ENCODE measurements around the gene ARHGEF19.
"Not testable (repeated sequence)": the region's sequence is repeated elsewhere in the genome, so short reads cannot be mapped to it uniquely, and the experiment has no call there.

The ARHGEF19 gene

GRCh38 chr1:16202281-16203210 lies 9.9 kb downstream of the ARHGEF19 start:
- DNase-seq, result no peak

GRCh38 chr1:16199700-16200099 lies 12.8 kb downstream of the ARHGEF19 start:
- DNase-seq, result no peak

GRCh38 chr1:16199157-16199501 lies 13.3 kb downstream of the ARHGEF19 start:
- DNase-seq, result no peak

- no peak for DNase-seq
Measured at GRCh38 chr1:16198444-16199156, 13.9 kb downstream of the ARHGEF19 start.

- no peak for DNase-seq
Measured at GRCh38 chr1:16196874-16197273, 15.6 kb downstream of the ARHGEF19 start.

GRCh38 chr1:16196139-16196538 lies 16.3 kb downstream of the ARHGEF19 start:
- DNase-seq, result not testable (repeated sequence)

GRCh38 chr1:16195518-16195905 lies 16.9 kb downstream of the ARHGEF19 start:
- DNase-seq, result no peak

- no peak for DNase-seq
Measured at GRCh38 chr1:16191916-16192546, 20.4 kb downstream of the ARHGEF19 start.

GRCh38 chr1:16191309-16191708 lies 21.1 kb downstream of the ARHGEF19 start:
- no peak for DNase-seq

GRCh38 chr1:16189921-16190621 lies 22.4 kb downstream of the ARHGEF19 start:
- no peak for DNase-seq

- DNase-seq, result no peak
Measured at GRCh38 chr1:16189003-16189402, 23.4 kb downstream of the ARHGEF19 start.

- peak; percentile 76 for DNase-seq
Measured at GRCh38 chr1:16187748-16188401, 24.6 kb downstream of the ARHGEF19 start.

GRCh38 chr1:16186655-16187235 lies 25.7 kb downstream of the ARHGEF19 start:
- no peak for DNase-seq

- no peak for DNase-seq
Measured at GRCh38 chr1:16184557-16185303, 27.7 kb downstream of the ARHGEF19 start.

- DNase-seq, result no peak
Measured at GRCh38 chr1:16183765-16184556, 28.5 kb downstream of the ARHGEF19 start.

GRCh38 chr1:16183179-16183578 lies 29.3 kb downstream of the ARHGEF19 start:
- DNase-seq, result no peak

GRCh38 chr1:16181887-16182719 lies 30.3 kb downstream of the ARHGEF19 start:
- DNase-seq, result no peak

- no peak for DNase-seq
Measured at GRCh38 chr1:16180291-16180824, 32.1 kb downstream of the ARHGEF19 start.

All from RPMI8226 (cell line).